ENCODE measurements around the gene B3GALT6. TPM values are rescaled to one million over a fixed set of nuclear protein-coding genes. Genes with fewer than 3 reads are reported as not detected.
A peak's percentile ranks its signal among the peaks of the same experiment; 100 is the strongest.

The B3GALT6 gene
- total and polyA plus RNA-seq, 2 experiments from 2014 or later: 6.5 to 52.5 TPM

DNA sequence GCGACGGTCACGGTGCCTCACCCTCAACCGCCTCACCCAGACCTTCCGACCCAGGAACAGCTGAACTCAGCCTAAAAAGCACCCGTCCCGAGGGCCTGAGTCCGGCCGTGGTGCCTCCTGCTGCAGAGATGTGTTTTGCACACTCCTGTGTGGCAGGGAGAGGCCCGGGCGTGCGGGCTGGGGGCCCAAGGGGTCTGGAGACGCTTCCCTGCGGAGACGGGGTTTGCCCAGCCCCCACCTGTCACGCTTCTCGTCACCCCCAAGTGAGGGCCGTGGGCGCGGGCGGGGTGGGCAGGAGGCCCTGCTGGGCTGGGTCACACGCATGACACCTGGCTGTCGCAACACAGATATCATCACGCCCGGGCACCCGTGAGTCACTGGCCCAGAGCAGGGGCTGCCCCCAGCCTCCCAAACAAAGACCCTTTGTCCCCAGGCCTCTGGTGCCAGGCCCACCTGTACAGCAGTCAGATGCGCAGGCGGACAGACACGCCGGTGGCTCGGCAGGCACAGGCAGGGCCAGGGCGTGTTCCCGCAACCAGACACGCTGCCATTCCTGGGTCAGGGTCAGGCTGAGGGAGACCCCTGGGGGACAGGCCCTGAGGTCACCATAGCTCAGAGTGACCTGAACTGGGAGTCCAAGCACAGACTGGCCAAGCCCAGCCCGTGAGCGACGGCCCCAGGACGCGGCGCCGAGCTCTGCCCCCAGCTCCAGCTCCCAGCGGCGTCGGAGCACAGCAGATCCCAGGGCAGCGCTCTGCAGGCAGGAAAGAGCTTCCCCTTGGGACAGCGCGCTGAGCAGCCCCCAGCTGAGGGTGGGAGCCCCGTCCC lies 6.1 kb downstream of the B3GALT6 start:
- Histone ChIP-seq H3K9me2 (ENCODE audit: insufficient read depth) (no peaks in the 10 kb centered on the region), H3K4me3 (no peak overlapping the region), H3K9me3 (ENCODE audit: low read depth) (no peaks in the 10 kb centered on the region), H3K4me2 (ENCODE audit: unreplicated experiment) (no peak overlapping the region), H3K79me2 (ENCODE audit: insufficient read depth) (peaks cover 15% of the 10 kb centered on the region), H3K27me3 (replicated peaks; ENCODE audit: insufficient read depth) (no peaks in the 10 kb centered on the region), H3K4me1 (ENCODE audit: insufficient read depth) (no peaks in the 10 kb centered on the region), H3K9ac (no peak overlapping the region), H2AFZ (no peak overlapping the region), H3F3A (ENCODE audit: insufficient read depth) (no peaks in the 10 kb centered on the region), H4K20me1 (ENCODE audit: insufficient read depth) (no peaks in the 10 kb centered on the region), H3K36me3 (ENCODE audit: low read depth) (no peaks in the 10 kb centered on the region), H3K27ac (no peak overlapping the region)
- 67 to 69% methylated on average over 37 to 48 of the region's 48 CpGs for WGBS, 2 experiments (ENCODE audit: low coverage in 1 of 2, low lambda C conversion rate in 2 of 2, missing lambda C conversion rate in 2 of 2)
- DNase-seq: no peak
- in situ Hi-C loops (cut with MboI): no loop called here
- no peak for TF ChIP-seq EZH2phosphoT487 (IDR thresholded peaks at IDR 0.05; ENCODE audit: insufficient read depth, low read depth)
- no peak for TF ChIP-seq EZH2 (IDR thresholded peaks at IDR 0.05; ENCODE audit: insufficient read depth, poor library complexity, severe bottlenecking)

- 53 to 54% methylated on average over 18 to 19 of the region's 19 CpGs for WGBS, 2 experiments (ENCODE audit: low coverage in 1 of 2, low lambda C conversion rate in 2 of 2, missing lambda C conversion rate in 2 of 2)
- Histone ChIP-seq H3K27ac (no peak overlapping the region), H3F3A (ENCODE audit: insufficient read depth) (no peaks in the 10 kb centered on the region), H4K20me1 (ENCODE audit: insufficient read depth) (no peaks in the 10 kb centered on the region), H2AFZ (no peak overlapping the region), H3K4me1 (ENCODE audit: insufficient read depth) (no peaks in the 10 kb centered on the region), H3K9me3 (ENCODE audit: low read depth) (no peaks in the 10 kb centered on the region), H3K4me2 (ENCODE audit: unreplicated experiment) (no peak overlapping the region), H3K9ac (no peak overlapping the region), H3K27me3 (replicated peaks; ENCODE audit: insufficient read depth) (no peaks in the 10 kb centered on the region), H3K79me2 (ENCODE audit: insufficient read depth) (peaks cover 8% of the 10 kb centered on the region), H3K9me2 (ENCODE audit: insufficient read depth) (no peaks in the 10 kb centered on the region), H3K36me3 (ENCODE audit: low read depth) (no peaks in the 10 kb centered on the region), H3K4me3 (no peak overlapping the region)
- no peak for DNase-seq
- TF ChIP-seq EZH2phosphoT487 (IDR thresholded peaks at IDR 0.05; ENCODE audit: insufficient read depth, low read depth) (no peak), EZH2 (IDR thresholded peaks at IDR 0.05; ENCODE audit: insufficient read depth, poor library complexity, severe bottlenecking) (no peak)
- in situ Hi-C loops (cut with MboI): no loop called here
Measured at GRCh38 chr1:1238702-1239178, 6.7 kb downstream of the B3GALT6 start.

- in situ Hi-C loops (cut with MboI): no loop called here
- no peaks in the 10 kb centered on the region for H3K9me3 ChIP-seq (ENCODE audit: low read depth)
- H3K27ac ChIP-seq: no peak overlapping the region
- no peak for DNase-seq
- H3K9ac ChIP-seq: no peak overlapping the region
- 34 to 36% methylated on average over 8 to 15 of the region's 15 CpGs for WGBS, 2 experiments (ENCODE audit: low coverage in 1 of 2, low lambda C conversion rate in 2 of 2, missing lambda C conversion rate in 2 of 2)
- H3F3A ChIP-seq (ENCODE audit: insufficient read depth): no peaks in the 10 kb centered on the region
- H2AFZ ChIP-seq: no peak overlapping the region
- no peak overlapping the region for H3K4me2 ChIP-seq (ENCODE audit: unreplicated experiment)
- TF ChIP-seq EZH2 (IDR thresholded peaks at IDR 0.05; ENCODE audit: insufficient read depth, poor library complexity, severe bottlenecking) (no peak), EZH2phosphoT487 (IDR thresholded peaks at IDR 0.05; ENCODE audit: insufficient read depth, low read depth) (no peak)
- H3K4me3 ChIP-seq: no peak overlapping the region
- no peaks in the 10 kb centered on the region for H3K4me1 ChIP-seq (ENCODE audit: insufficient read depth)
- H3K9me2 ChIP-seq (ENCODE audit: insufficient read depth): no peaks in the 10 kb centered on the region
- H3K36me3 ChIP-seq (ENCODE audit: low read depth): no peaks in the 10 kb centered on the region
- H3K79me2 ChIP-seq (ENCODE audit: insufficient read depth): peaks cover 4% of the 10 kb centered on the region; the same call in 1 of the 2 replicates
- H4K20me1 ChIP-seq (ENCODE audit: insufficient read depth): no peaks in the 10 kb centered on the region
- no peaks in the 10 kb centered on the region for H3K27me3 ChIP-seq (replicated peaks; ENCODE audit: insufficient read depth)
Measured at GRCh38 chr1:1239227-1239613, 7.2 kb downstream of the B3GALT6 start.

- 22 to 24% methylated on average over 20 to 29 of the region's 30 CpGs for WGBS, 2 experiments (ENCODE audit: low coverage in 1 of 2, low lambda C conversion rate in 2 of 2, missing lambda C conversion rate in 2 of 2)
Measured at GRCh38 chr1:1239614-1240347, 7.7 kb downstream of the B3GALT6 start.

More at GRCh38 chr1:1239614-1240347, 7.7 kb downstream of the B3GALT6 start:
- Histone ChIP-seq H3K79me2 (ENCODE audit: insufficient read depth) (no peaks in the 10 kb centered on the region), H3K9me2 (ENCODE audit: insufficient read depth) (no peaks in the 10 kb centered on the region), H3K27ac (no peak overlapping the region), H3K36me3 (ENCODE audit: low read depth) (no peaks in the 10 kb centered on the region), H3K27me3 (replicated peaks; ENCODE audit: insufficient read depth) (no peaks in the 10 kb centered on the region), H3K4me2 (ENCODE audit: unreplicated experiment) (no peak overlapping the region), H3F3A (ENCODE audit: insufficient read depth) (no peaks in the 10 kb centered on the region), H3K9me3 (ENCODE audit: low read depth) (no peaks in the 10 kb centered on the region), H3K9ac (no peak overlapping the region), H4K20me1 (ENCODE audit: insufficient read depth) (no peaks in the 10 kb centered on the region), H2AFZ (no peak overlapping the region), H3K4me3 (no peak overlapping the region), H3K4me1 (ENCODE audit: insufficient read depth) (no peaks in the 10 kb centered on the region)
- DNase-seq: peak; percentile 30
- TF ChIP-seq EZH2 (IDR thresholded peaks at IDR 0.05; ENCODE audit: insufficient read depth, poor library complexity, severe bottlenecking): no peak
- no peak for TF ChIP-seq EZH2phosphoT487 (IDR thresholded peaks at IDR 0.05; ENCODE audit: insufficient read depth, low read depth)
- in situ Hi-C loops (cut with MboI): no loop called here
